LNCaP clone FGC (cell line): Measurements from ENCODE around the gene FOXI1.

Experiments
- DNase-seq: peaks from one replicate; pipeline ENCODE4 v3.0.0-alpha.2; 2011; ENCODE audit warnings: low read depth
- H3K4me3 ChIP-seq: 2 replicates; pipeline ENCODE4 v1.5.1; 2011; ENCODE audit warnings: mild to moderate bottlenecking, low read depth, low read length, control low read depth
- TF ChIP-seq, protein P1 (sequence below): IDR thresholded peaks from 2 replicates; pipeline ENCODE4 v1.5.1; 2012; ENCODE audit warnings: mild to moderate bottlenecking; ENCODE audit not compliant: control insufficient read depth, insufficient read depth; ENCODE audit errors: extremely low read depth

Gene FOXI1

DNA sequence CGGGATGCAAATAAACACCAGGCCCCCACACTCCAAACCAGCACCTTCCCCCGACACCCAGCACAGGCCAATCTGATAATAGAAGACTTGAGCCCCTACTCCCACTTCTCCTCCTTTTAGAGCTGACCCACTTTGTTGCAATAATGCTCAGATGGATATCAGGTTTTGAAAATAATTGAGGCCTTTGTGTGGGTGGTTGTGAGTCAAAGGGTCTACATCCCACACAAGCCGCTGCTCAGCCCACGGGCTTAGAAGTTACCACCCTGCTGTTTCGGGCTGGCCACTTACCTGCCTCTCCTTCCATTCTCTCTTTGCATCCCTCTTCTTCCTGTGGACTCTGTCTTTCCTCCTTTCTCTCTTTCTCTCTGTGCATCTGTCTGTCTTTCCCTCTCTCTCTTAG is 36.2 kb upstream of the FOXI1 start:
- H3K4me3 ChIP-seq = no peak overlapping the region
- no peak for DNase-seq
- TF ChIP-seq, protein P1, sequence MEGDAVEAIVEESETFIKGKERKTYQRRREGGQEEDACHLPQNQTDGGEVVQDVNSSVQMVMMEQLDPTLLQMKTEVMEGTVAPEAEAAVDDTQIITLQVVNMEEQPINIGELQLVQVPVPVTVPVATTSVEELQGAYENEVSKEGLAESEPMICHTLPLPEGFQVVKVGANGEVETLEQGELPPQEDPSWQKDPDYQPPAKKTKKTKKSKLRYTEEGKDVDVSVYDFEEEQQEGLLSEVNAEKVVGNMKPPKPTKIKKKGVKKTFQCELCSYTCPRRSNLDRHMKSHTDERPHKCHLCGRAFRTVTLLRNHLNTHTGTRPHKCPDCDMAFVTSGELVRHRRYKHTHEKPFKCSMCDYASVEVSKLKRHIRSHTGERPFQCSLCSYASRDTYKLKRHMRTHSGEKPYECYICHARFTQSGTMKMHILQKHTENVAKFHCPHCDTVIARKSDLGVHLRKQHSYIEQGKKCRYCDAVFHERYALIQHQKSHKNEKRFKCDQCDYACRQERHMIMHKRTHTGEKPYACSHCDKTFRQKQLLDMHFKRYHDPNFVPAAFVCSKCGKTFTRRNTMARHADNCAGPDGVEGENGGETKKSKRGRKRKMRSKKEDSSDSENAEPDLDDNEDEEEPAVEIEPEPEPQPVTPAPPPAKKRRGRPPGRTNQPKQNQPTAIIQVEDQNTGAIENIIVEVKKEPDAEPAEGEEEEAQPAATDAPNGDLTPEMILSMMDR = no peak

DNA sequence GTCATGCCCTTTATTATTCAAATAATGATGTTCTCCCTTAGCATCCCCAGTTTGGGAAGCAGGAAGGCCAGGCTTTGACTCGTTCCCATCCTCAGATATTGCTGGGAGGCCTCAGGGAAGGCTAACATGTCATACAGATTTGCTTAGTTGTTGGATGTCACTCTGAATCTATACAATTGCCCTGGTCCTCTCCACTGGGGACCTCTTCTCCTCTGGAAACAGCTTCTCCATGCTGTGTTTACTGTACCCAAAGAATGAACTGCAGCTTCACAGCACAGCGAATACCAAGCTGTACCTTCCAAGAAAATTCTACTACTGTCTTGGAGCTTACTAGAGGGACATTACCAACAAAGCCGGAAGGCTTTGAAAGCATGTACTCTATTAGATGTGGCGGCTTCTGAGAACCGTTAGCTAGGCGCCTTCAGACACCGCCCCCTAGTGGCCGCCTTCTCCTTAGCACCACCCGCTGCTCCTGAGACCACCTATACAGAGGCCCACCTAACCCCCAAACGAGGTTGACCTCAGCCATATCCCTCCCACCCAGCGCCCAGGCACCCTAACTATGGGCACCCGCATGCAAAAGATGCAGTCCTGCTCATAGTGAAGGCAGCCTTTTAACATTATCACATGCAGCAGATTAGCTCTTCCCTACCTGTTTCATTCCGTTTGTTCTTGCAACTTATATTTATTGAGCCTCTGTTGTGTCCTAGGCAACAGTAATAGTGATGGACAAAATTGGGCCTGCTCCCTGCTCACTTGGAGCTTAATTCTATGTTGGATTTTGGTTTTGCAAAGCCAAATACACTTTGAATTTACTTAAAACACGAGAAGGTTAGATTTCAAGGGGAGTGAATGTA is 34.9 kb upstream of the FOXI1 start:
- H3K4me3 ChIP-seq = no peak overlapping the region
- no peak for DNase-seq
- TF ChIP-seq, protein P1 = peak; percentile 69

DNA sequence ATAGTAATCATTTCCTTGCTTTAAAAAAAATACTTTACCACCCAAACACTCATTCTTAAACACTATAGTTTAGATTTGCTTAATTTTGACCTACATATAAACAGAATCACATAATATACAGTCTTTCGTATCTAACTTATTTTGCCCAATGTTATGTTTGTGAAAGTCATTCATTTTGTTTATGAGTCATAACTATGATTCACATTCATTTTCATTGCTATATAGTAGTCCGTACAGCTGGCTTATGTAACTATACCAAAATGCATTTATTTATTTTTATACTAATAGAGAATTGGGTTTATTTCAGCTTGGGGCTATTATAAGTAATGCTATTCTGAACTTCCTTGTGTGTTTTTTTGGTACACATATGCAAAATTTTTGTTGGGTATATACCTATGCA is 33.9 kb upstream of the FOXI1 start:
- TF ChIP-seq, protein P1 = no peak
- no peak overlapping the region for H3K4me3 ChIP-seq
- DNase-seq = no peak

DNA sequence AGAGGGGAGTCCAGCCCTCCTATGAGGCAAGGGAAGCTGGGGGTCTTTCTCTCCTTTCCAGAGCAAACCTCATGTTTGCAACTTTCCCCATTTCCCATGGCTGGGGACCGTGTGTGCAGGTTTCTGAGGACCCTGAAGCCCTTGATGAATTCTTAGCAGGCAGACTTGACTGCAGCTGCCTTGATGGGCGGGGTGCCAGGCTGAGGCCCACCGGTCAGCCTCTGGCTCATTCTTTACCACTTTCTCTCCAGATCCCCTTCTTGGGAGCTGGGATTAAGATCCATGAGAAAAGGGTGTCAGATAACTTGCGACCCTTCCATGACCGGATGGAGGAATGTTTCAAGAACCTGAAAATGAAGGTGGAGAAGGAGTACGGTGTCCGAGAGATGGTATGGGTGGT is 30.0 kb upstream of the FOXI1 start:
- TF ChIP-seq, protein P1 = no peak
- no peak overlapping the region for H3K4me3 ChIP-seq
- DNase-seq = no peak

DNA sequence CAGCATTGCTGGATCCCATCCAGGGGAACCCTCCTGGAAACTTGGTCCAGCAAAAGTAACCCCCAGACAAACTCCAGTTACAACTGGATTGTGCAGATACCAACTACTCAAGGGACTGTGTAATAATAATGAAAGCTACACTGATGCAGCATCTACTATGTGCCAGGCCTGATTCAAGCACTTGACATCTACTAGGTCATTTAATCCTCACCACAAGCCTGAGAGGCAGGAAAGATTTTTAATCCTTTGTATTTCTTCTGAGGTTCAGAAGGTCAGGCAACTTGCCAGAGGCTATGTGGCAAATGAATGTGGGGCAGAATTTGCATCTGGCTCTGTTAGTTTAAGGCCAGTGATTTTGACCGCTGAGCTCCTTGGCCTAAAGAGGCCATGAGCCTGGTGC is 29.5 kb upstream of the FOXI1 start:
- TF ChIP-seq, protein P1 = no peak
- DNase-seq = no peak
- no peak overlapping the region for H3K4me3 ChIP-seq

DNA sequence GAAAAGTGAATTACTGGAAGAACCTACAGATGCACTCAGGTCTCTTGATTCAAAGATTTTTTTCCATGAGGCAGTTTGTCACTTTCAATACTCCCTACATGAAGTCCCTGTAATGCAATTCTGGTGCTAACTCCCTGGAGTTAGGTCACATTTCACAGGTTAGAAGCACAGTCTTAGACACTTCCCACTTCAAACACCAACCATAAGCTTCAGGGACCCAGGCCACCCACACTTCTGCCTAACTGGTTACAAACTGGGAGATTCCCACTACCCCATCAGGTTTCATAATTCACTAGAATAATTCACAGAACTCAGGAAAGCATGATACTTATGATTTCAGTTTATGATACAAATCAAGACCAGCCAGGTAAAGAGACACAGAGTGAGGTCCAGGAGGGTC is 29.0 kb upstream of the FOXI1 start:
- no peak for DNase-seq
- no peak overlapping the region for H3K4me3 ChIP-seq
- TF ChIP-seq, protein P1 = no peak

DNA sequence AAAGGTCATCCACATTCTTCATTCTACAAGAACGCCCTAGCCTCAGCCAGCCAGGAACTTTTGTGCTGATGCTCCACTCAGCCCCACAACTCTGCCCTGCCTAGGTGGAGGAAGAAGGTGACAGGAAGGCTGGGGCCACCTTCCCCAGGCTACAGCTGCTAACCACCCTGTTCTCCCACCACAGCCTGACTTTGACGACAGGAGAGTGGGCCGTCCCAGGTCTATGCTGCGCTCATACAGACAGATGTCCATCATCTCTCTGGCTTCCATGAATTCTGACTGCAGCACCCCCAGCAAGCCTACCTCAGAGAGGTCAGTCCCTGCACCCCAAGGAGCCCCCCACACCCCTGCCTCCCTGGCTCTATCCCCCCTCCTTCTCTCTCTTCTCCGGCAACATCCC is 28.2 kb upstream of the FOXI1 start:
- no peak overlapping the region for H3K4me3 ChIP-seq
- no peak for DNase-seq
- TF ChIP-seq, protein P1 = no peak
